ENCODE data around the gene CACNG7.

DNA sequence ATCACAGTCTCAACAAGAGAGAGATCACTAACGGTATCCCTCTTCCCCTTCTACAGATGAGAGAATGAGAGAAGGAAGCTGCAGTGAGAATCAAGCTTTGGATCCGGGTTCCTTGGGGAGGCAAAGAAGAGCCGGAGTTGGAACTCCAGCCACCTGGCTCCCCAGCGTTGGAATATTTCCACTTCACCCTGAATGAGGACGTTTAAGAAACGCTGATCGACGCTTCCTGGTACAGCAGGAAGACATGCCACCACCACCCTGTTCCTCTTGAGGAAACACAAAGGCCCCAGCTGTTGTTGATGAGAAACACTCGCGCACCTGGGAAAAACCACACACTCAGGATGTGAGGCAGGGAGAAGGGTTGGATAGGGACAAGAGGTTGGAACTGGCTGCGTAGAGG, 42.4 kb downstream of the CACNG7 start:
- TF ChIP-seq CTCF (conservative IDR thresholded peaks at IDR 0.05; ENCODE audit: low read depth, low read length): no peak
- no peak for TF ChIP-seq EZH2 (IDR thresholded peaks at IDR 0.05; ENCODE audit: borderline replicate concordance, low read depth, low read length, poor library complexity, severe bottlenecking)
